Measurements from ENCODE around the gene UBAC1. TPM values are rescaled to one million over a fixed set of nuclear protein-coding genes. Genes with fewer than 3 reads are reported as not detected.

UBAC1 gene
- total RNA-seq, 2 donors from 2014 or later = 63.0 to 64.8 TPM

DNA sequence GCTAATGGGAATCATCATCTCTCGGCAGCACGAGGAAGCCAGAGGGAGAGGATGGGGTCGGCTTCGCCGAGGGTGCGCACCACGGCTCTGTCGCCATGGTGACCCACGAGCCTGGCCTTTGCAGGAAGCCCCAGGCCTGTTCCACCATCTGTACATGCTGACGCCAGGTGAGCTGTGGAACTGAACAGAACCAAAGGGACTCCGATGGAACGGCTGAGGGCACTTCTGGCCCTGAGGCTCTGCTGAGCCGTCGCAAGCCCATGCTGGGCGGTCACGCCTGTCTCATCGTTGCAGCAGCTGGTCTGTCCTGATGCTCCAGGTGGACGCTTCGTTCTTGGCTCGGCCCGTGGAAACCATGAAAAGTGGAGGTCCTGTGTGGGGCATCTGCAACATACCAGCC, 34.6 kb upstream of the UBAC1 start:
- no peak for DNase-seq
- intact Hi-C loops (cut with DNase I, micrococcal nuclease) = no loop called here
- no peak for ATAC-seq

DNA sequence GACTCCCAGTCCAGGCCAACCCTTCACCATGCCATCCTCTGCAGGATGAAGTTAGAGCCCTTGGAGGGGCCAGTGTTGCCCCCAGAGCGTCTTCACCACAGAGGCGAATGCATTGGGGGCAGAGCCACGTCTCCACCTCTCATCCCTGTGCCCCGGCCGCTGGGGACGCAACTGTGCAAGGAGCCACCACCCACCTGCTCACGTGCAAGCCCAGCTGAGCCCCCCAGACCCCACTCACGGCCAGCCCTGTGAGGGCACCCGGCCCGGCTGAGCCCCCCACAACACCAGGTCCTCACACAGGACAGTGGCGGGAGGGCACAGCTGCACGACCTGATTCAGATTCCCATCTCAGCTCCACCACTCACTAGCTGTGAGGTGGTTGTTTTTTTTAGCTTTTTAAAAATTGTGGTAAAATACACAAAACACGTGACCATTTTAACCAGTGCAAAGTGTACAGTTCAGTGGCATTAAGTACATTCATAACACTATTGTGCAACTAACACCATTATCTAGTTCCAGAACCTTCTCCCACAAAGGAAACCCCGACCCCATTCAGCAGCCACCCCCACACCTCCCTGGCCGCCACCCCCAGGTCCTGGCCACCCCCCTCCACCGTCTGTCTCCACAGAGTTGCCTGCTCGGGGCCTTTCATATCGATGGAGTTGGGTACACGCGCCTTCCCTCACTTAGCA, 33.5 kb upstream of the UBAC1 start:
- intact Hi-C loops (cut with DNase I, micrococcal nuclease) = no loop called here
- DNase-seq (no peak), ATAC-seq (no peak)

DNA sequence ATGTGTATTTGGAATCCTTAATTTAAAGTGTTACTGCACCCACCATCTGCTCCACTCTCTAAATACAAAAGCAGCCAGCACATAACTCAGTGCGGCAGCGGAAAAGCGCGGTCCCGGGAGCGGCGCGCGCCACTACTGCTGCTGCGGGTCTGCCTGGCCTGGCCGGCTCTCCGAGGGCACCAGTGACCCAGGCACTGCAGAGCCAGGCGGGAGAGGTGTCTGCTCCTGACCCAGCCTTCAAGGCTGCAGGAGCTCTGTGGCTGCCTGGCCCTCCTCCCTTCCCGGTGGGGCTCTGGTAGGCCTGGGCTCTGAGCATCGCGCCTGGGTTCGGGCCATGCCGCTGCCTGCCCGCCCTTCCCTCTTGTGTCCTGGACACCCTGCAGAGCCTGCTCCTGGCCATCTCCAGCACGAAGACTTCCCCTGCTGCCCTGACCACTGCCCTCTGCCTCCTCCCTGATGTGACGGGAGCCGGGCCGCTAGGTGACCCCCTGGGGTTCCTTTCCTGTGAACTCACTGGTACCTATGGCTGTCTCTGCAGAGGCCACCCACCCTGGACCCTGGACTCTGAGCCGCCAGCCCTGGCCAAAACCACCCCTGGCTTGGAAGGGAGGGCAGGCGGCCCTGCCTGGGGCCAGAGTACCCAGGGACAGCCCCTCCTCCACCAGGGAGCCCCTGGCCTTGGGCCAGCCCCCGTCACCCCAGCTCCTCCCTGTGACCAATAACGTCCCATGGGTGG, 32.8 kb upstream of the UBAC1 start:
- DNase-seq (no peak), ATAC-seq (no peak)
- intact Hi-C loops (cut with DNase I, micrococcal nuclease) = no loop called here

DNA sequence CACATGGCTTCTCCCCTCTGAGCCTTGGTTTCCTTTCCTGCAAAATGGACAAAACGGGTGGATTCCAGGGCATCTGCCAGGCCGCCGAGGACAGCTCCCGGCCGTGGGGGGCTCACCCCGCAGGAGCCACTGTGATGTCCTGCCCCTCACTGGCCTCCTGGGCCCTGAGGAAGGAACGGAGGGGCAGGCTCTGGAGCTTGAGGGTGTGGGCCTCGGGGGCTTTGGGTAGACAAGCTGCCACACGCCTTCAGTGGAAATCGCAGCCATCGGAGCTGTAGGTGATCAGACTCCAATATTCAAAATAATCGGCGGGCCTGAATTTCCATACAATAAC, 32.2 kb upstream of the UBAC1 start:
- intact Hi-C loops (cut with DNase I, micrococcal nuclease) = no loop called here
- ATAC-seq = no peak
- DNase-seq = no peak

DNA sequence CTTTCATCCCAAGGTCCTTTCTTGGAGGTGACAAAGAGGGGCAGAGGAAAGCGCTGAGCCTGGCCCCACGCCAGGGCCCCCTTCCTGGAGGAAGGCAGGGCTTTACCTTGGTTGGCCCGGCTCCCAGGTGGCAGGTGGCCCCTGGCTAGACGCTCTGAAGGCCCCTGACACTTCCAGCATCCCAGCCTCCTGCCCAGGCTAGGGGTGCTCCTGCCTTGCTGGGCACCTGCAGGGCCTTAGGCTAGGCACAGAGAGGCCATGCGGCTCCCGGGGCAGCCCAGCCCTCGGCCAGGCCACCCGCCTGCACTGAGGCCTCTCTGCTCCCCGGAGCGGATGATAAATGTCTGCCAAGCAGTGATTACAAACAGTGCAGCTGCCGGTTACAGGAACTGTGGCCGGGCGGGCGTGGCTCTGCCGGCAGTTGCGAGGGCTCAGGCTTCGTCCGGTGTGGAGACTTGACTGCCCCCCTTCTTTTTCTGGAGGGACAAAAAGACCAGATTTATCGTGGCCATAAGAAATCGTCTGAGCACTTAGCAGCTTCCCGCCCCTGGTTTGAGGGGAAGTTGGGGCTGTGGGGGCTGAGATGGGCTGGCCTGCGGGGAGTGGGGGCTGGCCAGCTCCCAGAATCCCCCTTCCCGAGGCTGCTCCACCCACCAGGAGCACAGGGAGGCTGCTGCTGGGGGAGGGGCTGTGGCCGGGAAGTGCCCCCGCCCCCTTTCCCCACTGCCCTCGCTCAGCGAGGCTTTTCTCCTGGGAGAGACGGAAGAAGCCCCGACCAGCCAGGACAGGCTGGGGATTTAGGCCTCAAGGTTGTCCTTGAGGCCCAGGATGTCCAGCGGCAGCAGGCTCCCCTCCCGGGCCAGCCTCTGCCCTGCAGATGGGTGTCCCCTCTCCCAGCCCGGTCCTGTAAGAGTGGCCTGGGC, 31.6 kb upstream of the UBAC1 start:
- intact Hi-C loops (cut with DNase I, micrococcal nuclease) = no loop called here
- peak; percentile 77 to 83 for DNase-seq

DNA sequence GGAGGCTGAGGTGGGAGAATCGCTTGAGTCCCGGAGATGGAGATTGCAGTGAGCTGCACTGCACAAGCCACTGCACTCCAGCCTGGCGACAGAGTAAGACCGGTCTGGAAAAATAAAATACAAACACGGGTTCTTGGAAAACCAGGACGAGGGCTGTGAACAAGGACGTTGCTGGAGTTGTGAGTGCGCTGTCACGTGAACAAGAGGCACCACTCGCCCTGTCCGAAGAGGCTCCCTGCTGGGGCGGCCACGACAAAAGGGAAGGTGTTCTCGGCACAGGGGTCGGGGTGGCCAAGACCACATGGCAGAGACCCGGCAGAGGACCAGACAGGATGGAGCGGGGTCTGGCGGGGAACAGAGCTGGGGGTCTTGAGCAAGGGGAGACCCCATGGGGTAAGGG, 30.6 kb upstream of the UBAC1 start:
- intact Hi-C loops (cut with DNase I, micrococcal nuclease) = no loop called here
- no peak for DNase-seq
- no peak for ATAC-seq

More for the DNA sequence above, 31.6 kb upstream of the UBAC1 start:
- ATAC-seq = peak; percentile 83

DNA sequence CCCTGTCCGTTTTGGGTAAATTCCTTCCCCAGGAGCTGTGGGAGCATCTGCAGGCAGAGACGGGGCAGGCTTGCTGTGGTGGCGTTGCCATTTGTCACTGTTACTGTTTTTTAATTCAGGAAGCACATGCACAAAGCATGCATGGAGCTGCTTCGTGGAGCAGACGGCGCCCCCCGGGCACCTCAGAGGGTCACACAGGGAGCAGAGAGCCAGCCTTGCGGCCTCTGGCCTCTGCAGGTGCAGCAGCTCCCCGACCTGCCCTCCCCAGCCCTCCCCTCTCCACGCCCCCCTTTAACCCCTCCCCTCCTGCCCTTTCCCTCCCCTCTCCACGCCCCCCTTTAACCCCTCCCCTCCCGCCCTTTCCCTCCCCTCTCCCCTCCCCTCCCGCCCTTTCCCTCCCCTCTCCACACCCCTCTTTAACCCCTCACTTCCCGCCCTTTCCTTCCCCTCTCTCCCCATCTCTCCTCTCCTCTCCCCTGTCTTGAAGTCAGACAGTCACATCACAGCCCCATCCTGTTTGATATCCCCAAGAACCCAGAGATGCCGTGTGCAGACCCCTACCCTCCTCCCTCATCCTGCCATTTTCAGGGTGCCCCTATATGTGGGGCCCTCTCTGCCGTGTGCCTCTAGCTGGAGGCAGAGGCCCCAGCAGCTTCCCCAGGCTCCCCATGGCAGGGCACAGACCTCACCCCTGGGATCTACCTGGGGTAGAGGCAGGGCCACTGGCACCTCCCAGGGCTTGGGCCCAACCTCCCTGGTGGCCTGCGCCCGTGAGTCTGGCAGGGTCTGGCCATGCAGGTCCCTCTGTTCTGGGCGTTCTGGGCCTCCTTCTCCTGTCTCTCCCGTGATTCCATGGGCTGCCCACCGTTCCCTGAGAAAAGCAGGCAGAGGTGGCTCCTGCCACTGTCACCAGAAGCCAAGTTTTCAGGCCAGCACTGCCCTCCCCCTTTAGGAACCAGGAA, 29.6 kb upstream of the UBAC1 start:
- intact Hi-C loops (cut with DNase I, micrococcal nuclease) = no loop called here
- peak; percentile 48 to 58 for DNase-seq
- peak; percentile 56 for ATAC-seq

DNA sequence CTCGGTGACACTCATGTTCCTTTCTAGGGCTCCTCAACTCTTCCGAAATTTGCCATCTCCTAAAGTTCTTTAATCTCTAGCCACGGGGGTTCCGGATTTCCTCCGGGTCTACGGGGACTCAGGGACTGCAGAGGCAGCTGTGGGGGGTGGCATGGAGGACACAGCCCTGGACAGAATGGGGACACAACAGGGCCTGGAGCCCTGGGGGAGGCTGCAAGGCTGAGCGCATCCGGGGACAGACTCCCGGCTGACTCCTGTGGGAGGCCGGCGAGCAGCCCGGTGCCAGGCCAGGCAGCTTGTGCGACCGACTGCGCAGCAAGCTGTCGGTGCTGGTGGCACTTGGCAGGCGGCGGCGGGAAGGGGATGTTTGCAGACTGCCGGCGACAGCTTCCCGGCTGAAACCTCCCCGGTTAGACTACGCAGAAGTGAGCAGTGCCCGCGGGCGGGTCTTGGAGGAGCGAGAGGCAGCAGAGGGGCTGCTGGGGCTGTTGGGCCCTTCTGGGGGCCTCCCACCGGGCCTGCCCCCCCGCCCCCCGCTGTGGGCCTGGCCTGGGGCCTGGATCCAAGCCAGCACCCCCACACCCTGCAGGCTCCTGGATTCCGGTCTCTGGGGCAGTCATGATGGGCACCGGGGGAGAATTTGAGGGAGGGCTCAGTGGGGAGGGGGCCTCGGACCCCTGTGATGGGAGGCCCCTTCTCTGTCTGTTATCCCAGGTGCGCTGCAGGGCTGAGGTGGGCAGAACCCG, 28.7 kb upstream of the UBAC1 start:
- no peak for ATAC-seq
- intact Hi-C loops (cut with DNase I, micrococcal nuclease) = no loop called here
- DNase-seq = peak in 1 of 2 donors; percentile 35

DNA sequence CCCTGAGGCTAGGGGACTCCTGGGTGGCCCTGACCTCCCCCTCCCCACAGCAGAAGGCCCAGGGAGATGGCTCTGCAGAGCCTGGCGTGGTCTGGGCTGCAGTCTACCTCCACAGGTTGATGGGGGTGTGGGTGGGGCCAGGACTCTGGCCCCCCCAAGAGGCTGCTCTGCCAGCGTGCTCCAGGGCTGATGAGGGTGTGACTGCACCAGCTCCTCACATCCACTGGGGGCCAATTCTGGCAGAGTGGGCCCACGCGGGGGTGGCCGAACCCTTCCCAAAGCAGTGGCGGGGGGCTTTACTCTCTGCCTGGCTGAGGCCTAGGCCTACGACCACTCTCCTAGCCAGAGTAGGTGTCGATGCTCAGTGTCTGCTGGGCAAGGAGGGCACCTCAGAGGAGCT, 28.0 kb upstream of the UBAC1 start:
- ATAC-seq = no peak
- no peak for DNase-seq
- intact Hi-C loops (cut with DNase I, micrococcal nuclease) = no loop called here

DNA sequence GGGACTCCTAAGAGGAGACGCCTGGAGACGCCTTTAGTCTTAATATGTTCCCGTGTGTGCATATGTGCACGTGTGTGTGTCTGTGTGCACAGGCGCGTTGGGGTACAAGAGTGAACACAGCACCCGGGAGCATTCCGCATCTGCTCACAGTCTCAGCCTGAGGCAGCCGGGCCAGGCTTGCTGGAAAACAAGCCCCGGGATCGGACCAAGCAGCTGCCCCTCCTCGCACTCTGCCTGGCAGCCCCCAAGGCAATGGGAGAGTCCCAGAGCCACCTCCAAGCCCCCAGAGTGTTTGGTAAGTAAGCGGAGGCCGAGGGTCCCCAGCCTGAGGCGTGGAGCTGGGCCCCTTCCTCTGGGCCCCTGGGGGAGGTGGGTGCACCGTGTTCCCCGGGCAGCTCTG, 27.3 kb upstream of the UBAC1 start:
- intact Hi-C loops (cut with DNase I, micrococcal nuclease) = no loop called here
- DNase-seq = no peak
- ATAC-seq = no peak

DNA sequence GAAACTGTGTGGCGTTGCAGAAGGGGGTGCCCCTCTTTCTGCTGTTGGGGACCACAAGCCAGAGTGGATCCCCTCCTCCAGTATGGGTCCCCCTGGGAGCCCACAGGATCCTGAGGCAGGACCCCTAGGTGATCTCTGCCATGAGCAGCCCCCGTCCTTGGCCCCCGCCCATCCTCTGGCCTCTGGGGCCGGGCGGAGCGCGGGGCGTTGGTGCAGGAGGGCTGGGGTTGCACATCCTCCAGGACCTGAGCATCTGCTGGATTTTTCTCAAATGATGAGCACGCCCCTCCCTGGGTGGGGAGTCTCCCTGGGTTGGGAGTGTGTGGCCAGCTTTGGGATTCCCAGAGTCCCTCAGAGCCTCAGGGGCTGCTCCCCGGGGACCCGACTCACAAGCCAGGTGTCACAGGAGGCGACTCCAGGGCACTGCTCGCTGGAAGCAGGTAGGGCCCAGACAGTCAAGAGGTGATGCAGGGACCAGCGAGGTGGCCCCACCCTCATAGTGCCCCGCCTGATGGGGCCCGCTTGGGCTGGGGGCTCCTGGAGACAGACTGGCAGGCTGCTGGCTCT, 26.7 kb upstream of the UBAC1 start:
- ATAC-seq = no peak
- DNase-seq = no peak
- intact Hi-C loops (cut with DNase I, micrococcal nuclease) = no loop called here

DNA sequence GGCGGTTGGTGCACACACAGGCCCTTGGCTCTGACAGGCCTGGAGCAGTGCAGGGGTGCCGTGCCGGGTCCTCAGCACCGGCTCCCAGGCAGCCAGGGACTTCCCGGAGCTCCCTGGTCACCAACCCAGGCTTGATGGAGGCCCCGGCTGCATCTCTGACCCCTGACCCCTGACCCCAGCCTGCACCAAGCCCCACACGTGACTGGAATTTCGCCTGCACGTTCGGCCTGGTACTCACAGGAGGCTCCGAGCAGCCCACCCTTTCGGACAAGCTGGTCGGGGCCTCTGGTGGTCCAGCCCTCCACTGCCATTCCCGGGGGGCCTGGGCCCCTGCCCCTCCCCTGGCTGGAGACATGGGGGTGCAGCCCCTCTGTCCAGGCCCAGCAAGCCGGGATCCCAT, 25.4 kb upstream of the UBAC1 start:
- DNase-seq = no peak
- ATAC-seq = no peak
- intact Hi-C loops (cut with DNase I, micrococcal nuclease) = no loop called here

DNA sequence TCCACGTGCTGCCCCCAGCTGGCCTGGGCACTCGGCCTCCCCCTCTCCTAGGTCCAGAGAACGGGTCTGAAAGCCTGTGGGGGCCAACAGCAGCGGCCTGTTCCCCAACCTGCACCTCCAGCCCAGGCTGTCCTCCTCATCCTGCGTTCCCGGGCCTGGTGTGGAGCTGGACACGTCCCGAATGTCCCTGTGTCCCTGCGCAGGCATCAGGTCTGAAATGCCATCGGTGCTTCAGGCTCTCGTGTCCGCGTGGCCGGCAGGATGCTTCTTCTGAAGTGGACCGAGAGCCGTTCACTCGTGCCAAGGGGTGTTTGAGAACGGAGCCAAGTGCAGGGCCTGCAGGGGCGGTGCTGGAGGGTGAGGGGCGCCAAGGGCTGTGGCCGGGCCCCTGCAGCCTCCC, 24.7 kb upstream of the UBAC1 start:
- DNase-seq = no peak
- no peak for ATAC-seq
- intact Hi-C loops (cut with DNase I, micrococcal nuclease) = no loop called here

DNA sequence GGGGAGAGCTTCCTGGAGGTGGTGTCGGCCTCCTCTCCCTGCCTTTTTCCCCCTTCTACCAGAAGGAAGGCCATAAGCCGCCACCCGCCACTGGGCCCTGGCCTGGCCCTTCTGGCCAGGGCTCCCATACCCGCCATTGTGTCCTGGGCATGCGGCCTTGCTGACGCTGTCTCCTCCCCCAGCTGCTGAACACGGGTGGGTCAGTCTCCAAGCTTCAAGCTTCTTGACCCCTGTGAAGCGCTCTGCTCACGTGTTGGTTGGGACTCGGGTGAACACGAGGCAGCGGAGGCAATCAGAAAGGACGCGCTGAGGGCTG, 24.2 kb upstream of the UBAC1 start:
- no peak for DNase-seq
- ATAC-seq = no peak
- intact Hi-C loops (cut with DNase I, micrococcal nuclease) = no loop called here

DNA sequence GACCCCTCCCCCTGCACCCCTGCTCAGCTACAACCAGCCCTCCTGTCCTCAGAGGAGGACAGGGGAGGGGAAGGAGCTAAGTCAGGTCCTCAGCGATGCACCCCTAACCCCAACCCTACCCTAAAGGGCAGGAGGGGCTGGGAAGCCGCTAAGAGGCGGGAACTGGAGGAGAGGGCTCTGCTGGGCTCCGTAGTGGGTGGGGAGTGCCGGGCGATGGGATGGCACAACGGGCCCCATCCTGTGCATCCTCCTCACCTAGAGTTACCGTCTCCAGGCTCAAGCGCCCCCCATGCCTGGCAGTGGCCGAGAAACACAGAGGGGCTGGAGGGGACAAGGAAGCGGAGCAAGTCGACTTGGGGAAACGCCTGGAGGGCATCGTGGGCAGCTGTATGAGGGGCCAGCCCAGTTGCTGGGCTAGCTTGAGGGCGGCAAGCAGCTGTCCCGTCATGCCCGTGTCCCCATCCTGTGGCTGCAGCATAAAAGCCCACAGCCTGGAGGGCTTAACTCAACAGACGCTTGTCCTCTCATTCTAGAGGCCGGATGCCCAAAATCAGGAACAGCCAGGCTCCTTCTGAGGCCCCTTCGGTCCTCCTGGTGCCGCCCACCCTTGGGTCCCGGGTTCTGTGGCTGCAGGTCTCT, 23.0 kb upstream of the UBAC1 start:
- intact Hi-C loops (cut with DNase I, micrococcal nuclease) = no loop called here
- no peak for ATAC-seq
- no peak for DNase-seq

DNA sequence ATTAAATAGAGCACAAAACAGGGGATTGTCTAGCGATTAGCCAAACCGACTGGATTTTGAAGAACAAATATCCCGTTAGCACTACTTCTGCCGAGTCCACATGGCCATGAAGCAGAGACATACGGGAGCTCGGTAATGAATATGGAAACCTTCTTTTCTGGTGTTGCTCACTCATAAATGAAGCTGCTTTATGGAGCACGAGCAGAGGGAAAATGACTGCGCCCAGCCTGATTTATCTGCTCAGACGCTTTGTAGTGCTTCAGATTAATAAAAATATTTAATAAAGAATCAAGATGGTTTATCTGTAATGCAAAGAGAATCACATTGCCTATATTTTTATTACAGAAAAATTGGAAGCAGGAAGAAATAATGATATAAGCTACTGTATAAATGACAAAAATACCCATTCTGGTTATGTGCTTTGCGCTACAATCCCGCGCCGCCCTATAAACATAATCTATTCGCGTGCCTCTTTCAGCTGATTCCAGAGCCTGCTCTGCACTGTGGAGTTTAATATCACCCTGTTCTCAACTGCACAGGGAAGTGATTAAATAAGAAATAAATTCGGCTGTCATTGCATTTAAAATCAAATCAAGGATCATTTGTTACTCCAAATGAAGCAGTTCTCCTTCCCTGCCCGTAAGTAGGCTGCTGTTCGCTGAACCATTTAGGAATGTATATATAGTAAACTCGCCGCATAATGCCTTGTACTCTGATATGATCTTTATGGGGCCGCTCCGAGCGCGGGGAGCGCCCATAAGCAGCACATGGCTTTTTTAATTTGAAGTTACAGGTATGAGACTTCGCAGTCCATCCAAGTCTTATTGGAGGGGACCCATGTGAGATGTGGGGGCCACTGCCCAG, 22.3 kb upstream of the UBAC1 start:
- ATAC-seq = no peak
- no peak for DNase-seq
- intact Hi-C loops (cut with DNase I, micrococcal nuclease) = no loop called here
